Fibroblast of villous mesenchyme (primary cell): ENCODE results near the gene OR56A1. TPM values are rescaled to one million over a fixed set of nuclear protein-coding genes. Genes with fewer than 3 reads are reported as not detected.

Source experiments
- DNase-seq: peaks from one replicate; pipeline ENCODE4 v3.0.0-alpha.2; 2010; ENCODE audit warnings: low read depth
- H3K4me3 ChIP-seq: 2 replicates; pipeline ENCODE4 v1.5.1; 2011; ENCODE audit warnings: low read depth, mild to moderate bottlenecking, low read length
- CTCF ChIP-seq: IDR thresholded peaks from 2 replicates; pipeline ENCODE4 v1.5.1; 2012; ENCODE audit warnings: low read depth, mild to moderate bottlenecking, low read length; ENCODE audit not compliant: insufficient read depth
- small RNA-seq: library from RNA; depleted of rRNA; stranded (forward); fragments of <200 nt; gene quantifications from one replicate; pipeline ENCODE3, GENCODE V24; 2012
- total RNA-seq: library from RNA; depleted of rRNA; stranded (reverse); fragments of >200 nt; gene quantifications from 2 replicates; pipeline ENCODE4 v1.2.3, GENCODE V29; 2012

Gene OR56A1
- total RNA-seq, 1 donor = under 0.01 TPM

- H3K4me3 ChIP-seq = no peak overlapping the region
- TF ChIP-seq CTCF = peak; percentile 56
- DNase-seq = peak; percentile 14
Measured at GRCh38 chr11:5992604-5993251, 37.8 kb downstream of the OR56A1 start.

GRCh38 chr11:5992150-5992549, 38.4 kb downstream of the OR56A1 start:
- no peak for DNase-seq
- H3K4me3 ChIP-seq = no peak overlapping the region
- TF ChIP-seq CTCF = no peak

GRCh38 chr11:5989203-5989602, 41.4 kb downstream of the OR56A1 start:
- no peak for TF ChIP-seq CTCF
- no peak for DNase-seq
- no peak overlapping the region for H3K4me3 ChIP-seq

GRCh38 chr11:5986885-5987284, 43.7 kb downstream of the OR56A1 start, which contains the start of gene OR52L1:
Gene OR52L1 (minus strand): TSS chr11:5986985. CDS start chr11:5986930, 55 bp downstream.
- DNase-seq = no peak
- TF ChIP-seq CTCF = no peak

GRCh38 chr11:5983443-5983842, 47.1 kb downstream of the OR56A1 start:
- no peak for DNase-seq
- H3K4me3 ChIP-seq = no peak overlapping the region
- TF ChIP-seq CTCF = no peak

More at GRCh38 chr11:5986885-5987284, 43.7 kb downstream of the OR56A1 start, which contains the start of gene OR52L1:
- no peak within 1 kb of the TSS for H3K4me3 ChIP-seq

- TF ChIP-seq CTCF = no peak
- no peak overlapping the region for H3K4me3 ChIP-seq
- DNase-seq = no peak
Measured at GRCh38 chr11:5973530-5973929, 57.0 kb downstream of the OR56A1 start.

Small RNAs within 50 kb of the gene (small RNA-seq; reads per million reads assigned to genes)
- not detected for gene RNA5SP329

Other genes with a start within 250 kb of the OR56A1 start
- gene OR52N5, start 247.4 kb downstream of the OR56A1 start, total RNA-seq = under 0.01 TPM in 1 of 2 replicates, not detected in the other
- gene OR52N1, start 239.5 kb downstream of the OR56A1 start, total RNA-seq = under 0.01 TPM in 1 of 2 replicates, not detected in the other
- gene OR52N2, start 221.8 kb downstream of the OR56A1 start, total RNA-seq = not detected in 2 replicates
- gene OR52E6, start 188.9 kb downstream of the OR56A1 start, total RNA-seq = 0.43 TPM in 1 of 2 replicates, not detected in the other
- not detected in 2 replicates for gene OR52E8, start 173.1 kb downstream of the OR56A1 start, total RNA-seq
- not detected in 2 replicates for gene OR52E4, start 150.1 kb downstream of the OR56A1 start, total RNA-seq
- not detected in 2 replicates for gene OR52E5, start 137.6 kb downstream of the OR56A1 start, total RNA-seq
- not detected in 2 replicates for gene OR56A3, start 88.5 kb downstream of the OR56A1 start, total RNA-seq
- not detected in 2 replicates for gene OR56A5, start 62.3 kb downstream of the OR56A1 start, total RNA-seq
- not detected in 2 replicates for gene OR52L1, start 43.8 kb downstream of the OR56A1 start, total RNA-seq
- gene OR56A4, start 23.8 kb downstream of the OR56A1 start, total RNA-seq = not detected in 2 replicates
- gene OR56B4, start 76.9 kb upstream of the OR56A1 start, total RNA-seq = not detected in 2 replicates
- gene OR52B2, start 139.6 kb upstream of the OR56A1 start, total RNA-seq = not detected in 2 replicates
- gene OR52W1, start 168.5 kb upstream of the OR56A1 start, total RNA-seq = not detected in 2 replicates
- gene C11orf42, start 174.8 kb upstream of the OR56A1 start, total RNA-seq = under 0.01 TPM in 1 of 2 replicates, not detected in the other
- 13.5 and 15.1 TPM in 2 replicates for gene FHIP1B, start 203.9 kb upstream of the OR56A1 start, total RNA-seq
- under 0.01 and 0.43 TPM in 2 replicates for gene CNGA4, start 208.3 kb upstream of the OR56A1 start, total RNA-seq
- under 0.01 TPM in 1 of 2 replicates, not detected in the other for gene CCKBR, start 229.1 kb upstream of the OR56A1 start, total RNA-seq